ENCODE measurements around the gene EMC8.

The EMC8 gene

GRCh38 chr16:85781156-85781555 is 18.2 kb downstream of the EMC8 start:
- Histone ChIP-seq H3K4me3 (ENCODE audit: low read depth, low read length) (no peak overlapping the region), H3K36me3 (ENCODE audit: control insufficient read depth in 2 of 2, insufficient read depth in 1 of 2, low read length in 2 of 2) (peaks cover 9 to 78% of the 10 kb centered on the region in 2 experiments), H3K9me3 (ENCODE audit: control insufficient read depth, insufficient read depth, low read depth, low read length) (no peaks in the 10 kb centered on the region), H3K27ac (ENCODE audit: extremely low read depth, low read depth, low read length) (no peak overlapping the region), H3K4me1 (ENCODE audit: control insufficient read depth, insufficient read depth, low read length) (no peaks in the 10 kb centered on the region)
- CTCF ChIA-PET, result no interaction called here
- POLR2A ChIA-PET, result no interaction called here
- TF ChIP-seq, protein P1, sequence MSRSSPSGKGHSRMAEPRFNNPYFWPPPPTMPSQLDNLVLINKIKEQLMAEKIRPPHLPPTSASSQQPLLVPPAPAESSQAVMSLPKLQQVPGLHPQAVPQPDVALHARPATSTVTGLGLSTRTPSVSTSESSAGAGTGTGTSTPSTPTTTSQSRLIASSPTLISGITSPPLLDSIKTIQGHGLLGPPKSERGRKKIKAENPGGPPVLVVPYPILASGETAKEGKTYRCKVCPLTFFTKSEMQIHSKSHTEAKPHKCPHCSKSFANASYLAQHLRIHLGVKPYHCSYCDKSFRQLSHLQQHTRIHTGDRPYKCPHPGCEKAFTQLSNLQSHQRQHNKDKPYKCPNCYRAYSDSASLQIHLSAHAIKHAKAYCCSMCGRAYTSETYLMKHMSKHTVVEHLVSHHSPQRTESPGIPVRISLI (tag by site-specific recombination; IDR thresholded peaks at IDR 0.05), result no peak
- no peak for TF ChIP-seq ZNF521 (tag by site-specific recombination; IDR thresholded peaks at IDR 0.05)
- no peak for TF ChIP-seq KLF7 (tag by site-specific recombination; IDR thresholded peaks at IDR 0.05; ENCODE audit: borderline replicate concordance)
- TF ChIP-seq ZNF341 (tag by site-specific recombination; IDR thresholded peaks at IDR 0.05; ENCODE audit: low read depth), result no peak
- no peak for TF ChIP-seq ZNF792 (tag by site-specific recombination; IDR thresholded peaks at IDR 0.05)
- TF ChIP-seq ZNF37A (tag by site-specific recombination; IDR thresholded peaks at IDR 0.05), result no peak
- no peak for TF ChIP-seq ZNF175 (tag by site-specific recombination; IDR thresholded peaks at IDR 0.05)
- no peak for TF ChIP-seq ZNF624 (tag by site-specific recombination; IDR thresholded peaks at IDR 0.05)
- TF ChIP-seq ZNF629 (tag by site-specific recombination; IDR thresholded peaks at IDR 0.05), result no peak
- no peak for TF ChIP-seq ZNF558 (tag by site-specific recombination; IDR thresholded peaks at IDR 0.05)
- TF ChIP-seq ZNF654 (tag by site-specific recombination; IDR thresholded peaks at IDR 0.05; ENCODE audit: low read depth), result no peak
- TF ChIP-seq ZFP41 (tag by site-specific recombination; IDR thresholded peaks at IDR 0.05; ENCODE audit: borderline replicate concordance), result no peak
- no peak for TF ChIP-seq ZNF324 (tag by site-specific recombination; IDR thresholded peaks at IDR 0.05)
- TF ChIP-seq ZBTB20 (tag by site-specific recombination; IDR thresholded peaks at IDR 0.05), result no peak
- TF ChIP-seq, protein P2, sequence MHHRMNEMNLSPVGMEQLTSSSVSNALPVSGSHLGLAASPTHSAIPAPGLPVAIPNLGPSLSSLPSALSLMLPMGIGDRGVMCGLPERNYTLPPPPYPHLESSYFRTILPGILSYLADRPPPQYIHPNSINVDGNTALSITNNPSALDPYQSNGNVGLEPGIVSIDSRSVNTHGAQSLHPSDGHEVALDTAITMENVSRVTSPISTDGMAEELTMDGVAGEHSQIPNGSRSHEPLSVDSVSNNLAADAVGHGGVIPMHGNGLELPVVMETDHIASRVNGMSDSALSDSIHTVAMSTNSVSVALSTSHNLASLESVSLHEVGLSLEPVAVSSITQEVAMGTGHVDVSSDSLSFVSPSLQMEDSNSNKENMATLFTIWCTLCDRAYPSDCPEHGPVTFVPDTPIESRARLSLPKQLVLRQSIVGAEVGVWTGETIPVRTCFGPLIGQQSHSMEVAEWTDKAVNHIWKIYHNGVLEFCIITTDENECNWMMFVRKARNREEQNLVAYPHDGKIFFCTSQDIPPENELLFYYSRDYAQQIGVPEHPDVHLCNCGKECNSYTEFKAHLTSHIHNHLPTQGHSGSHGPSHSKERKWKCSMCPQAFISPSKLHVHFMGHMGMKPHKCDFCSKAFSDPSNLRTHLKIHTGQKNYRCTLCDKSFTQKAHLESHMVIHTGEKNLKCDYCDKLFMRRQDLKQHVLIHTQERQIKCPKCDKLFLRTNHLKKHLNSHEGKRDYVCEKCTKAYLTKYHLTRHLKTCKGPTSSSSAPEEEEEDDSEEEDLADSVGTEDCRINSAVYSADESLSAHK (tag by site-specific recombination; IDR thresholded peaks at IDR 0.05), result no peak
- TF ChIP-seq ZNF184 (tag by site-specific recombination; IDR thresholded peaks at IDR 0.05), result no peak
- no peak for TF ChIP-seq ZNF544 (tag by site-specific recombination; IDR thresholded peaks at IDR 0.05)
- no peak for TF ChIP-seq ZNF76 (tag by site-specific recombination; IDR thresholded peaks at IDR 0.05; ENCODE audit: borderline replicate concordance, low read depth)
- TF ChIP-seq ZNF157 (tag by site-specific recombination; IDR thresholded peaks at IDR 0.05), result no peak

- ChIA-PET POLR2A (no interaction called here), CTCF (no interaction called here)
- no peaks in the 10 kb centered on the region for H3K9me3 ChIP-seq (ENCODE audit: control insufficient read depth, insufficient read depth, low read depth, low read length)
- H3K4me3 ChIP-seq (ENCODE audit: low read depth, low read length), result no peak overlapping the region
- peaks cover 9 to 74% of the 10 kb centered on the region in 2 experiments for H3K36me3 ChIP-seq (ENCODE audit: control insufficient read depth in 2 of 2, insufficient read depth in 1 of 2, low read length in 2 of 2)
- H3K4me1 ChIP-seq (ENCODE audit: control insufficient read depth, insufficient read depth, low read length), result no peaks in the 10 kb centered on the region
- H3K27ac ChIP-seq (ENCODE audit: extremely low read depth, low read depth, low read length), result no peak overlapping the region
- TF ChIP-seq ZNF202 (tag by site-specific recombination; IDR thresholded peaks at IDR 0.05; ENCODE audit: borderline replicate concordance) (no peak), ZNF223 (tag by site-specific recombination; IDR thresholded peaks at IDR 0.05) (no peak), ZNF518A (tag by site-specific recombination; conservative IDR thresholded peaks at IDR 0.05; ENCODE audit: low read depth) (no peak), ZNF792 (tag by site-specific recombination; IDR thresholded peaks at IDR 0.05) (no peak), ZNF292 (tag by site-specific recombination; IDR thresholded peaks at IDR 0.05; ENCODE audit: borderline replicate concordance, low read depth) (no peak), HOXD13 (CRISPR knock-in tag; IDR thresholded peaks at IDR 0.05; ENCODE audit: borderline replicate concordance) (no peak), SP7 (tag by site-specific recombination; IDR thresholded peaks at IDR 0.05) (no peak), ZNF23 (tag by site-specific recombination; IDR thresholded peaks at IDR 0.05; ENCODE audit: borderline replicate concordance) (no peak)
- TF ChIP-seq, protein P3, sequence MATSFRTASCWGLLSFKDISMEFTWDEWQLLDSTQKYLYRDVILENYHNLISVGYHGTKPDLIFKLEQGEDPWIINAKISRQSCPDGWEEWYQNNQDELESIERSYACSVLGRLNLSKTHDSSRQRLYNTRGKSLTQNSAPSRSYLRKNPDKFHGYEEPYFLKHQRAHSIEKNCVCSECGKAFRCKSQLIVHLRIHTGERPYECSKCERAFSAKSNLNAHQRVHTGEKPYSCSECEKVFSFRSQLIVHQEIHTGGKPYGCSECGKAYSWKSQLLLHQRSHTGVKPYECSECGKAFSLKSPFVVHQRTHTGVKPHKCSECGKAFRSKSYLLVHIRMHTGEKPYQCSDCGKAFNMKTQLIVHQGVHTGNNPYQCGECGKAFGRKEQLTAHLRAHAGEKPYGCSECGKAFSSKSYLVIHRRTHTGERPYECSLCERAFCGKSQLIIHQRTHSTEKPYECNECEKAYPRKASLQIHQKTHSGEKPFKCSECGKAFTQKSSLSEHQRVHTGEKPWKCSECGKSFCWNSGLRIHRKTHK (tag by site-specific recombination; IDR thresholded peaks at IDR 0.05), result no peak
Observed at GRCh38 chr16:85780281-85780680, 19.1 kb downstream of the EMC8 start.

Measured in HEK293 (cell line).